ENCODE data around the gene PLEKHF1. TPM values are rescaled to one million over a fixed set of nuclear protein-coding genes. Genes with fewer than 3 reads are reported as not detected.
"Not testable (repeated sequence)": the region's sequence is repeated elsewhere in the genome, so short reads cannot be mapped to it uniquely, and the experiment has no call there.

PLEKHF1 gene
- polyA plus RNA-seq (ENCODE audit: insufficient read length in 3 of 3), result 1 to 10 TPM; 1.4 to 2.2 (median 2.1) TPM
- long read RNA-seq, donor 1, partial matches to known transcripts, result 0 of 2 reads
- long read RNA-seq, donor 1, other reads (novel, unspliced or antisense), result 0 of 2 reads
- long read RNA-seq, donor 2, partial matches to known transcripts, result 0 of 2 reads
- long read RNA-seq, donor 2, other reads (novel, unspliced or antisense), result 0 of 2 reads
- long read RNA-seq, donor 3, partial matches to known transcripts, result 0 of 1 reads
- long read RNA-seq, donor 3, other reads (novel, unspliced or antisense), result 0 of 1 reads
- long read RNA-seq, donor 4, partial matches to known transcripts, result 0 of 2 reads
- long read RNA-seq, donor 4, other reads (novel, unspliced or antisense), result 0 of 2 reads
- long read RNA-seq, donor 5, partial matches to known transcripts, result 0 of 2 reads
- long read RNA-seq, donor 5, other reads (novel, unspliced or antisense), result 0 of 2 reads
- long read RNA-seq, donor 6, partial matches to known transcripts, result 0 of 2 reads
- long read RNA-seq, donor 6, other reads (novel, unspliced or antisense), result 0 of 2 reads
- long read RNA-seq, donor 7, partial matches to known transcripts, result 5 of 7 reads
- long read RNA-seq, donor 7, other reads (novel, unspliced or antisense), result 0 of 7 reads
- long read RNA-seq, donor 8, partial matches to known transcripts, result 0 of 3 reads
- long read RNA-seq, donor 8, other reads (novel, unspliced or antisense), result 0 of 3 reads
- long read RNA-seq, donor 9, partial matches to known transcripts, result 0 of 1 reads
- long read RNA-seq, donor 9, other reads (novel, unspliced or antisense), result 0 of 1 reads
- long read RNA-seq, donor 10, partial matches to known transcripts, result 0 of 1 reads
- long read RNA-seq, donor 10, other reads (novel, unspliced or antisense), result 0 of 1 reads
- long read RNA-seq, donor 11, partial matches to known transcripts, result 0 of 1 reads
- long read RNA-seq, donor 11, other reads (novel, unspliced or antisense), result 0 of 1 reads
- long read RNA-seq, donor 12, partial matches to known transcripts, result 0 of 3 reads
- long read RNA-seq, donor 12, other reads (novel, unspliced or antisense), result 0 of 3 reads
- long read RNA-seq, donor 13, result 0 reads
- long read RNA-seq, donor 14, result 0 reads
- long read RNA-seq, donor 15, partial matches to known transcripts, result 0 of 1 reads
- long read RNA-seq, donor 15, other reads (novel, unspliced or antisense), result 0 of 1 reads
- long read RNA-seq, donor 16, result 0 reads

- peak; percentile 83 for DNase-seq
Measured at GRCh38 chr19:29665215-29665825, at the start of gene PLEKHF1. Gene PLEKHF1 (plus strand): TSS chr19:29665461. CDS start chr19:29673840, 8,379 bp downstream.

- no peak for DNase-seq
Measured at GRCh38 chr19:29615891-29616425, 49.3 kb upstream of the PLEKHF1 start.

GRCh38 chr19:29616541-29616940 is 48.7 kb upstream of the PLEKHF1 start:
- no peak for DNase-seq

GRCh38 chr19:29617366-29618266 is 47.6 kb upstream of the PLEKHF1 start:
- no peak for DNase-seq

GRCh38 chr19:29618434-29618833 is 46.8 kb upstream of the PLEKHF1 start:
- DNase-seq, result no peak

GRCh38 chr19:29618871-29619270 is 46.4 kb upstream of the PLEKHF1 start:
- DNase-seq, result no peak

GRCh38 chr19:29620931-29621351 is 44.3 kb upstream of the PLEKHF1 start:
- DNase-seq, result no peak

GRCh38 chr19:29622166-29623070 is 42.8 kb upstream of the PLEKHF1 start:
- no peak for DNase-seq

GRCh38 chr19:29623726-29624488 is 41.4 kb upstream of the PLEKHF1 start:
- no peak for DNase-seq

- DNase-seq, result no peak
Measured at GRCh38 chr19:29624489-29625185, 40.6 kb upstream of the PLEKHF1 start.

GRCh38 chr19:29625186-29625651 is 40.0 kb upstream of the PLEKHF1 start:
- DNase-seq, result peak; percentile 37

GRCh38 chr19:29626386-29626785 is 38.9 kb upstream of the PLEKHF1 start:
- DNase-seq, result no peak

GRCh38 chr19:29626832-29627231 is 38.4 kb upstream of the PLEKHF1 start:
- not testable (repeated sequence) for DNase-seq

- DNase-seq, result no peak
Measured at GRCh38 chr19:29628661-29629385, 36.4 kb upstream of the PLEKHF1 start.

- DNase-seq, result no peak
Measured at GRCh38 chr19:29629836-29630534, 35.3 kb upstream of the PLEKHF1 start.

GRCh38 chr19:29630655-29631054 is 34.6 kb upstream of the PLEKHF1 start:
- no peak for DNase-seq
